ENCODE data around the gene RREB1. TPM values are rescaled to one million over a fixed set of nuclear protein-coding genes. Genes with fewer than 3 reads are reported as not detected.

Gene RREB1
- total RNA-seq, 2 experiments from 2014 or later, result 14.7 to 18.1 TPM

DNA sequence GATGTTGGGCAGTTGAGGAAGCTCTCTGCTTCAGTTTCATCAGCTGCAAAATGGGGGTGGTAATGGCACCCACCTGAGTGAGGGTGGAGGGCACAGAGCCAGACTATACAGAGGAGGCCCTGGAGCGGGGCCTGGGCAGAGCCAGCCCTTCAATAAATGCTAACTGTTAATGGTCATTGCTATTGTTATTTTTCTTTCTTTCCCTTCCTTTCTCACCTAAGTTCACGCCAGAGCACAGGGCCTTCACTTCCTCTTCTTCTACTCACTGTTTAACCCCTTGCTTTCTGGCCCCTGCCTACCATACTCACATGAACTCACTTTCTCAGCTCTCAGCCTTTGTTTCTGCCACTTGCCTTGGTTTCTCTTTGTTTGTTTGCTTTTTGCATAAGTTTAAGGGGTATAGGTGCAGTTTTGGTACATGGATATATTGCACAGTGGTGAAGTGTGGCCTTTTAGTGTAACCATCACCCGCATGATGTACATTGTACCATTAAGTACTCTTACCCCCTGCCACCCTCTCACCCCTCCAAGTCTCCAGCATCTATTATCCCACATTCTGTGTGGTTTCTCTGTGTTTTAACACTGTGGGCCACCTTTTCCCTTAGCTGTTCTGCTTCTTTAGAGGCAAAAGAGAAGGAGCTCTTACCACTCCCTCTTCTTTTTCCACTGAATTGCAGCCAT is 7.5 kb upstream of the RREB1 start:
- H3K36me3 Mint-ChIP-seq (ENCODE audit: low read depth), result no peaks in the 10 kb centered on the region
- H3K4me3 Mint-ChIP-seq, result no peak overlapping the region
- H3K4me1 Mint-ChIP-seq, result no peaks in the 10 kb centered on the region
- H3K27ac Mint-ChIP-seq, result no peak overlapping the region
- ATAC-seq (no peak), DNase-seq (no peak)
- no peaks in the 10 kb centered on the region for H3K27me3 Mint-ChIP-seq
- intact Hi-C loops (cut with DNase I, micrococcal nuclease), result no loop called here
- ChIA-PET CTCF (interaction anchor here (0.6 to 1.2 kb wide), 2 partner anchors 66 to 373 kb away, joined by 3 read pairs; no protein-coding TSS in a partner anchor), POLR2A (no interaction called here)
- H3K9me3 Mint-ChIP-seq (ENCODE audit: low read depth), result no peaks in the 10 kb centered on the region

- Mint-ChIP-seq H3K27me3 (no peaks in the 10 kb centered on the region), H3K4me1 (no peaks in the 10 kb centered on the region), H3K4me3 (no peak overlapping the region), H3K27ac (no peak overlapping the region), H3K9me3 (ENCODE audit: low read depth) (no peaks in the 10 kb centered on the region), H3K36me3 (ENCODE audit: low read depth) (no peaks in the 10 kb centered on the region)
- POLR2A ChIA-PET, result no interaction called here
- DNase-seq, result no peak
- CTCF ChIA-PET, result no interaction called here
- intact Hi-C loops (cut with DNase I, micrococcal nuclease), result no loop called here
- ATAC-seq, result no peak
Observed at GRCh38 chr6:7100753-7101081, 7.0 kb upstream of the RREB1 start.

GRCh38 chr6:7101290-7101689 is 6.5 kb upstream of the RREB1 start:
- Mint-ChIP-seq H3K9me3 (ENCODE audit: low read depth) (no peaks in the 10 kb centered on the region), H3K27ac (no peak overlapping the region), H3K36me3 (ENCODE audit: low read depth) (no peaks in the 10 kb centered on the region), H3K27me3 (no peaks in the 10 kb centered on the region), H3K4me1 (peaks cover 3% of the 10 kb centered on the region), H3K4me3 (no peak overlapping the region)
- CTCF ChIA-PET, result interaction anchor here (1.3 kb wide), 1 partner anchor 8 kb away, joined by 4 read pairs; no protein-coding TSS in a partner anchor
- ATAC-seq (no peak), DNase-seq (no peak)
- POLR2A ChIA-PET, result no interaction called here
- intact Hi-C loops (cut with DNase I, micrococcal nuclease), result no loop called here

DNA sequence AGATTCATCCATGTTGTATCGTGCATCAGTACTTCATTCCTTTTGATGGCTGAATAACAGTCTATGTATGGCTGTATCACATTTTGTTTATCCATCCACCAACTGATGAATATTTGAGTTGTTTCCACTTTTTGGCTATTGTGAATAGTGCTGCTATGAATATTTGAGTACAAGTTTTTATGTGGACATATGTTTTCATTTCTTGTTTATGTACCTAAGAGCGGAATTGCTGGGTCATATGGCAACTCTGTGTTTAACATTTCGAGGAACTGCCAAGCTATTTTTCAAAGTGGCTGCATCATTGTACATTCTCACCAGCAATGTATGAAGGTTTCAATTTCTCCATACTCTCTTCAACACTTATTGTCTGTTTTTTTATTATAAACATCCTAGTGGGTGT is 3.0 kb upstream of the RREB1 start:
- Mint-ChIP-seq H3K36me3 (ENCODE audit: low read depth) (peaks cover 4% of the 10 kb centered on the region), H3K27me3 (no peaks in the 10 kb centered on the region), H3K9me3 (ENCODE audit: low read depth) (no peaks in the 10 kb centered on the region), H3K27ac (no peak overlapping the region), H3K4me1 (peaks cover 12% of the 10 kb centered on the region), H3K4me3 (no peak overlapping the region)
- POLR2A ChIA-PET, result interaction anchor here (0.7 kb wide), 1 partner anchor 21 kb away, joined by 3 read pairs; no protein-coding TSS in a partner anchor
- CTCF ChIA-PET, result no interaction called here
- DNase-seq (no peak), ATAC-seq (no peak)
- intact Hi-C loops (cut with DNase I, micrococcal nuclease), result loop anchor here (5.0 kb wide), 3 partner anchors 32 to 998 kb away; partner anchors contain the start of gene EEF1E1 (in 1 of the 2)

GRCh38 chr6:7106215-7106751 is 1.5 kb upstream of the RREB1 start:
- no peak for ATAC-seq
- H3K9me3 Mint-ChIP-seq (ENCODE audit: low read depth), result no peaks in the 10 kb centered on the region
- CTCF ChIA-PET, result interaction anchor here (0.5 to 1.7 kb wide), 11 partner anchors 8 to 680 kb away, joined by 3 to 6 read pairs (median 3); no protein-coding TSS in a partner anchor
- no peak for DNase-seq
- H3K4me3 Mint-ChIP-seq, result peak overlapping the region; percentile 94
- peak overlapping the region; percentile 93 for H3K27ac Mint-ChIP-seq
- peaks cover 4% of the 10 kb centered on the region for H3K36me3 Mint-ChIP-seq (ENCODE audit: low read depth)
- no peaks in the 10 kb centered on the region for H3K27me3 Mint-ChIP-seq
- intact Hi-C loops (cut with DNase I, micrococcal nuclease), result loop anchor here (1.0 to 5.0 kb wide), 7 partner anchors 19 to 996 kb away; partner anchors contain the start of gene EEF1E1 (in 1 of the 2)
- H3K4me1 Mint-ChIP-seq, result peaks cover 26% of the 10 kb centered on the region
- POLR2A ChIA-PET, result interaction anchor here (0.5 to 2.3 kb wide), 3 partner anchors 19 to 112 kb away, joined by 3 to 14 read pairs (median 7); no protein-coding TSS in a partner anchor

GRCh38 chr6:7106752-7107577 is 796 bp upstream of the RREB1 start:
- CTCF ChIA-PET, result interaction anchor here (0.5 to 1.7 kb wide), 11 partner anchors 9 to 679 kb away, joined by 3 to 6 read pairs (median 3); no protein-coding TSS in a partner anchor
- peak overlapping the region; percentile 93 for H3K27ac Mint-ChIP-seq
- H3K36me3 Mint-ChIP-seq (ENCODE audit: low read depth), result peaks cover 4% of the 10 kb centered on the region
- H3K4me3 Mint-ChIP-seq, result peak overlapping the region; percentile 94
- H3K4me1 Mint-ChIP-seq, result peaks cover 32% of the 10 kb centered on the region
- intact Hi-C loops (cut with DNase I, micrococcal nuclease), result loop anchor here (1.0 to 5.0 kb wide), 11 partner anchors 20 to 1846 kb away; partner anchors contain the start of genes EEF1E1 (in 1 of the 2) and FARS2 (in 1 of the 2)
- H3K27me3 Mint-ChIP-seq, result no peaks in the 10 kb centered on the region
- no peaks in the 10 kb centered on the region for H3K9me3 Mint-ChIP-seq (ENCODE audit: low read depth)
- POLR2A ChIA-PET, result interaction anchor here (0.5 to 2.3 kb wide), 4 partner anchors 20 to 111 kb away, joined by 3 to 14 read pairs (median 6); no protein-coding TSS in a partner anchor
- DNase-seq, result peak; percentile 76
- ATAC-seq, result peak; percentile 57

DNA sequence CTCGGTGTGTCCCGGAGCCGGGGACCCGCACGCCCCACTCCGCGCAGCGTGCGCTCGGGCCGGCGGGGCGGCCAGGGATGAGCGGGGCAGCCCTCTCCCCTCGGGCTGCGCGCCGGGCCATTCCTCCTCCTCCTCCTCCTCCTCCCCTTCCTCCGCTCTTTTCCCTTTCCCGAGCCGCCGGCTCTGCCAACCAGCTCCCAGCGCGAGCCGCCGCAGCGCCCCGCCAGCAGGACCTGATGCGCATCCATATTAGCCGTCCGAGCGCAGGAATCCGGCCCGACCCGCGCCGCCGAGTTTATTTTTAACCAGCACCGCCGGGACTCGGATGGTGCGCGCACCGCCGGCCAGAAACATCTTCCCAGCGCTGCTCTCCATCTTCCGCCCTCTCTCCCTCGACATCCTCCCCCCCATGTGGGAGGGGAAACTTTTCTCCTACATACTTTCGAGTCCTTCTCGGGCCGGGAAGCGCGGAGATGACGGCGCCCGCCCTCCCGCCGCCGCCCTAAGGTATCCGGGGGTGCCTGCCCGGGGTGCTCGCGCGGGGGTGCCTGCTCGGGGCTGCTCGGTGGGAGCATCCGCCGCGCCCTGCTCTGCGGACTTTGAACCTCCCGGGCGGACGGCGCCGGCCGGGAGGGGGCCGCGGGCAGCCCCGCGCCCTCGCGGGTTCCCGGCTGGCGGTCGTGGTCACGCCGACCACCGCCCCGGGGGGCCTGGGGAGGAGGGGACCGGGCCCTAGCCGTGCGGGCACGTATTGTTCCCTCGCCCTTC is 619 bp downstream of the RREB1 start:
- intact Hi-C loops (cut with DNase I, micrococcal nuclease), result loop anchor here (1.0 to 5.0 kb wide), 5 partner anchors 36 to 994 kb away; partner anchors contain the start of genes EEF1E1 (in 1 of the 2) and SSR1 (in 1 of the 2)
- DNase-seq, result peak; percentile 68
- Mint-ChIP-seq H3K4me1 (peaks cover 47% of the 10 kb centered on the region), H3K27ac (peak overlapping the region; percentile 92), H3K36me3 (ENCODE audit: low read depth) (peaks cover 4% of the 10 kb centered on the region), H3K27me3 (no peaks in the 10 kb centered on the region), H3K9me3 (ENCODE audit: low read depth) (no peaks in the 10 kb centered on the region), H3K4me3 (peak overlapping the region; percentile 94)
- POLR2A ChIA-PET, result interaction anchor here (1.1 kb wide), 2 partner anchors 29 to 58 kb away, joined by 3 to 4 read pairs; no protein-coding TSS in a partner anchor
- CTCF ChIA-PET, result interaction anchor here (1.3 kb wide), 1 partner anchor 26 kb away, joined by 3 read pairs; no protein-coding TSS in a partner anchor
- ATAC-seq, result peak; percentile 5

- H3K9me3 Mint-ChIP-seq (ENCODE audit: low read depth), result no peaks in the 10 kb centered on the region
- ChIA-PET POLR2A (interaction anchor here (0.6 to 1.1 kb wide), 3 partner anchors 17 to 28 kb away, joined by 3 to 5 read pairs (median 4); no protein-coding TSS in a partner anchor), CTCF (interaction anchor here (1.4 kb wide), 1 partner anchor 43 kb away, joined by 5 read pairs; no protein-coding TSS in a partner anchor)
- peak overlapping the region; percentile 94 for H3K4me3 Mint-ChIP-seq
- DNase-seq, result peak; percentile 64
- H3K36me3 Mint-ChIP-seq (ENCODE audit: low read depth), result peaks cover 4% of the 10 kb centered on the region
- peaks cover 55% of the 10 kb centered on the region for H3K4me1 Mint-ChIP-seq
- peak overlapping the region; percentile 86 for H3K27ac Mint-ChIP-seq
- H3K27me3 Mint-ChIP-seq, result no peaks in the 10 kb centered on the region
- peak; percentile 14 for ATAC-seq
- intact Hi-C loops (cut with DNase I, micrococcal nuclease), result loop anchor here (1.0 to 5.0 kb wide), 6 partner anchors 28 to 993 kb away; partner anchors contain the start of genes EEF1E1 (in 1 of the 2) and SSR1 (in 1 of the 2)
Observed at GRCh38 chr6:7108964-7109836, 1.4 kb downstream of the RREB1 start.

DNA sequence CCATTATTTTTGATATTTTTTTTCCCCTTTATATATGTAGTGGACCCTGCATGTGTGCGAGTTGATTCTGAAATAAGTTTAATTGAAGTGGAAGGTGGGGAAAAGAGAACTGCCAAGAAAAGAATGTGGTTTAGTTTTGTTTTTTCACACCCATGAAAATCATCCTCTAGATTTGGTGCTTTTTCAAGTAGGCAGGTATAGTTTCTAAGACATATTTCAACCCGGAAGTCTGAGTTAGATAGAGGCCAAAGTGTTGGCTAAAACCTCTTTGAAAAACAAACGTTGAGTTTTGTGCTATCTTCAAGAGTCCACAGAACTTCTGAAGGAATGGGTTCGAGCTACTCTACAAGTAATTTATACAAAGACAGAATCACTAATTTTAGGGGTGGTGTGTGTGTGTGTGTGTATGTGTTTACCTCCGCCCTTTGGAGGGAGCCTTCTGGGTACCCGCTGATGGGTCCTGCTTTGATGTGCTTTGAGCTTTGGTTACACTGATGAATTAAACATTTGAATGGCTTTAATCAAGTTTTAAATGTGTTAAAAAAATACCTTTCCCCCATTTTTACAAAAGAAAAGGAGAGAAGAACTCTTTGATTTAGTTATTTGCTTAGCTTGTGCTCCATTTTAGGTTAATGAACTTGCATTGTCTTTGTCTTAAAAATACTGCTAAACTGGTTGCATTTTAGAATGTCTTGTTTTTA is 2.5 kb downstream of the RREB1 start:
- peaks cover 64% of the 10 kb centered on the region for H3K4me1 Mint-ChIP-seq
- ATAC-seq, result no peak
- POLR2A ChIA-PET, result interaction anchor here (0.6 kb wide), 1 partner anchor 23 kb away, joined by 5 read pairs; no protein-coding TSS in a partner anchor

More for the DNA sequence above, 2.5 kb downstream of the RREB1 start:
- peak overlapping the region; percentile 86 for H3K27ac Mint-ChIP-seq
- peaks cover 4% of the 10 kb centered on the region for H3K36me3 Mint-ChIP-seq (ENCODE audit: low read depth)
- H3K27me3 Mint-ChIP-seq, result no peaks in the 10 kb centered on the region
- no peak for DNase-seq
- CTCF ChIA-PET, result interaction anchor here (1.0 to 1.5 kb wide), 5 partner anchors 15 to 129 kb away, joined by 3 to 6 read pairs (median 5); no protein-coding TSS in a partner anchor
- intact Hi-C loops (cut with DNase I, micrococcal nuclease), result loop anchor here (2.0 to 10.0 kb wide), 2 partner anchors 27 to 955 kb away; partner anchors contain the start of gene BLOC1S5 (in 1 of the 2)
- peak overlapping the region; percentile 94 for H3K4me3 Mint-ChIP-seq
- H3K9me3 Mint-ChIP-seq (ENCODE audit: low read depth), result no peaks in the 10 kb centered on the region
